Activated CD8-positive, alpha-beta T cell treated with anti-CD3 and anti-CD28 coated beads, Interleukin-2, amount 10 ng/mL, durations not matched to agents 7 days and 5 days (primary cell): ENCODE results near the gene MECP2. TPM values are rescaled to one million over a fixed set of nuclear protein-coding genes. Genes with fewer than 3 reads are reported as not detected.

Experiments used
- ATAC-seq: fragments of 150-1000 bp; cut with Tn5 transposase; one replicate; pipeline ENCODE4 v1.10.0; 2021; ENCODE audit warnings: moderate library complexity
- CTCF ChIA-PET: fragments of 350-600 bp; sonication (Branson Sonifier 250); formaldehyde crosslinking; loops from one replicate; lab custom pipeline; 2021; ENCODE audit warnings: antibody characterized with exemption; lab: Charles Lee
- POLR2A ChIA-PET: fragments of 350-600 bp; sonication (Branson Sonifier 250); formaldehyde crosslinking; loops from one replicate; lab custom pipeline; 2021; ENCODE audit warnings: antibody characterized with exemption; lab: Charles Lee
- DNase-seq: peaks from one replicate; pipeline ENCODE4 v3.0.0-alpha.2; 2020
- H3K27ac Mint-ChIP-seq: one replicate; pipeline ENCODE4 v1.8.0; 2021; ENCODE audit warnings: mild to moderate bottlenecking, mixed read lengths
- H3K27me3 Mint-ChIP-seq: one replicate; pipeline ENCODE4 v1.8.0; 2021; ENCODE audit warnings: low read depth, mixed read lengths
- H3K36me3 Mint-ChIP-seq: one replicate; pipeline ENCODE4 v1.8.0; 2021; ENCODE audit warnings: low read depth, mixed read lengths
- H3K4me1 Mint-ChIP-seq: one replicate; pipeline ENCODE4 v1.8.0; 2021; ENCODE audit warnings: low read depth, mixed read lengths
- H3K4me3 Mint-ChIP-seq: one replicate; pipeline ENCODE4 v1.8.0; 2021; ENCODE audit warnings: mild to moderate bottlenecking, mixed read lengths
- H3K9me3 Mint-ChIP-seq: one replicate; pipeline ENCODE4 v1.8.0; 2022; ENCODE audit warnings: mixed read lengths; ENCODE audit not compliant: insufficient read depth
- total RNA-seq, 2 experiments: library from RNA; stranded (reverse); gene quantifications; one replicate each; pipeline ENCODE4 v1.2.3, GENCODE V29; 2021

MECP2 gene
- total RNA-seq, 2 experiments from 2014 or later = 65.4 to 65.5 TPM

- H3K27me3 Mint-ChIP-seq = peaks cover 1% of the 10 kb centered on the region
- no peak for ATAC-seq
Observed at GRCh38 chrX:154114652-154115051, 17.1 kb upstream of the MECP2 start.

GRCh38 chrX:154113729-154114128 is 16.2 kb upstream of the MECP2 start:
- H3K4me1 Mint-ChIP-seq = peaks cover 3% of the 10 kb centered on the region
- H3K36me3 Mint-ChIP-seq = no peaks in the 10 kb centered on the region
- H3K27me3 Mint-ChIP-seq = peaks cover 3% of the 10 kb centered on the region
- ATAC-seq (no peak), DNase-seq (no peak)
- CTCF ChIA-PET = no interaction called here
- no peaks in the 10 kb centered on the region for H3K9me3 Mint-ChIP-seq
- H3K27ac Mint-ChIP-seq = no peak overlapping the region
- H3K4me3 Mint-ChIP-seq = no peak overlapping the region
- POLR2A ChIA-PET = interaction anchor here (1.6 kb wide), 1 partner anchor 16 kb away, joined by 3 read pairs; the partner anchor contains the start of gene MECP2

More at GRCh38 chrX:154114652-154115051, 17.1 kb upstream of the MECP2 start:
- no peak for DNase-seq
- H3K9me3 Mint-ChIP-seq = no peaks in the 10 kb centered on the region
- CTCF ChIA-PET = no interaction called here
- POLR2A ChIA-PET = interaction anchor here (1.6 kb wide), 1 partner anchor 17 kb away, joined by 3 read pairs; the partner anchor contains the start of gene MECP2
- H3K4me1 Mint-ChIP-seq = peaks cover 3% of the 10 kb centered on the region
- H3K36me3 Mint-ChIP-seq = no peaks in the 10 kb centered on the region
- H3K27ac Mint-ChIP-seq = no peak overlapping the region
- no peak overlapping the region for H3K4me3 Mint-ChIP-seq

GRCh38 chrX:154098551-154098950 is 1.0 kb upstream of the MECP2 start:
- Mint-ChIP-seq H3K27me3 (peaks cover 7% of the 10 kb centered on the region), H3K4me3 (peak overlapping the region; percentile 78), H3K9me3 (no peaks in the 10 kb centered on the region), H3K36me3 (peaks cover 13% of the 10 kb centered on the region), H3K4me1 (peaks cover 36% of the 10 kb centered on the region), H3K27ac (peak overlapping the region; percentile 84)
- no peak for ATAC-seq
- CTCF ChIA-PET = interaction anchor here (0.9 to 1.3 kb wide), 2 partner anchors 9 to 38 kb away, joined by 3 read pairs; no protein-coding TSS in a partner anchor
- POLR2A ChIA-PET = interaction anchor here (1.1 kb wide), 1 partner anchor 16 kb away, joined by 3 read pairs; no protein-coding TSS in a partner anchor
- no peak for DNase-seq

GRCh38 chrX:154097003-154097588 is 421 bp downstream of the MECP2 start:
- peak overlapping the region; percentile 88 for H3K27ac Mint-ChIP-seq
- CTCF ChIA-PET = no interaction called here
- H3K4me3 Mint-ChIP-seq = peak overlapping the region; percentile 85
- H3K4me1 Mint-ChIP-seq = peaks cover 48% of the 10 kb centered on the region
- peak; percentile 60 for DNase-seq
- H3K27me3 Mint-ChIP-seq = peaks cover 7% of the 10 kb centered on the region
- POLR2A ChIA-PET = interaction anchor here (1.0 to 1.7 kb wide), 4 partner anchors 17 to 123 kb away, joined by 3 to 8 read pairs (median 4); no protein-coding TSS in a partner anchor
- ATAC-seq = peak; percentile 18
- H3K9me3 Mint-ChIP-seq = no peaks in the 10 kb centered on the region
- H3K36me3 Mint-ChIP-seq = peaks cover 18% of the 10 kb centered on the region

GRCh38 chrX:154096140-154097002 is 1.1 kb downstream of the MECP2 start:
- DNase-seq (peak; percentile 23), ATAC-seq (no peak)
- Mint-ChIP-seq H3K36me3 (peaks cover 18% of the 10 kb centered on the region), H3K27ac (peak overlapping the region; percentile 88), H3K4me3 (peak overlapping the region; percentile 85), H3K4me1 (peaks cover 53% of the 10 kb centered on the region), H3K9me3 (no peaks in the 10 kb centered on the region), H3K27me3 (peaks cover 7% of the 10 kb centered on the region)
- ChIA-PET CTCF (no interaction called here), POLR2A (interaction anchor here (1.4 to 1.7 kb wide), 2 partner anchors 27 to 39 kb away, joined by 5 to 8 read pairs; no protein-coding TSS in a partner anchor)

- Mint-ChIP-seq H3K4me3 (peak overlapping the region; percentile 85), H3K9me3 (no peaks in the 10 kb centered on the region), H3K27me3 (peaks cover 4% of the 10 kb centered on the region), H3K36me3 (peaks cover 26% of the 10 kb centered on the region), H3K4me1 (peaks cover 60% of the 10 kb centered on the region), H3K27ac (peak overlapping the region; percentile 13)
- no peak for DNase-seq
- no peak for ATAC-seq
- ChIA-PET CTCF (interaction anchor here (1.3 kb wide), 1 partner anchor 81 kb away, joined by 3 read pairs; no protein-coding TSS in a partner anchor), POLR2A (interaction anchor here (1.1 kb wide), 1 partner anchor 167 kb away, joined by 3 read pairs; no protein-coding TSS in a partner anchor)
Observed at GRCh38 chrX:154094833-154095232, 2.7 kb downstream of the MECP2 start.

- Mint-ChIP-seq H3K4me1 (peaks cover 60% of the 10 kb centered on the region), H3K36me3 (peaks cover 31% of the 10 kb centered on the region), H3K27ac (peak overlapping the region; percentile 43), H3K9me3 (no peaks in the 10 kb centered on the region), H3K4me3 (peak overlapping the region; percentile 85), H3K27me3 (no peaks in the 10 kb centered on the region)
- no peak for DNase-seq
- CTCF ChIA-PET = no interaction called here
- ATAC-seq = no peak
- POLR2A ChIA-PET = no interaction called here
Observed at GRCh38 chrX:154093965-154094364, 3.6 kb downstream of the MECP2 start.

- ATAC-seq (no peak), DNase-seq (no peak)
- Mint-ChIP-seq H3K4me1 (peaks cover 50% of the 10 kb centered on the region), H3K27me3 (no peaks in the 10 kb centered on the region), H3K4me3 (peak overlapping the region; percentile 36), H3K27ac (peak overlapping the region; percentile 50), H3K9me3 (no peaks in the 10 kb centered on the region), H3K36me3 (peaks cover 38% of the 10 kb centered on the region)
- POLR2A ChIA-PET = interaction anchor here (0.9 kb wide), 1 partner anchor 43 kb away, joined by 3 read pairs; no protein-coding TSS in a partner anchor
- CTCF ChIA-PET = interaction anchor here (0.9 to 1.6 kb wide), 6 partner anchors 13 to 255 kb away, joined by 3 to 5 read pairs (median 3); partner anchors contain the start of gene IRAK1
Observed at GRCh38 chrX:154092371-154092770, 5.1 kb downstream of the MECP2 start.

GRCh38 chrX:154091678-154092077 is 5.8 kb downstream of the MECP2 start:
- no peaks in the 10 kb centered on the region for H3K9me3 Mint-ChIP-seq
- CTCF ChIA-PET = interaction anchor here (1.1 to 1.6 kb wide), 3 partner anchors 12 to 65 kb away, joined by 3 read pairs; no protein-coding TSS in a partner anchor
- H3K4me1 Mint-ChIP-seq = peaks cover 50% of the 10 kb centered on the region
- H3K27ac Mint-ChIP-seq = no peak overlapping the region
- POLR2A ChIA-PET = no interaction called here
- DNase-seq (peak; percentile 27), ATAC-seq (no peak)
- H3K27me3 Mint-ChIP-seq = no peaks in the 10 kb centered on the region
- no peak overlapping the region for H3K4me3 Mint-ChIP-seq
- H3K36me3 Mint-ChIP-seq = peaks cover 40% of the 10 kb centered on the region

GRCh38 chrX:154090731-154091130 is 6.8 kb downstream of the MECP2 start:
- ATAC-seq = no peak
- peaks cover 32% of the 10 kb centered on the region for H3K36me3 Mint-ChIP-seq
- DNase-seq = no peak
- H3K27me3 Mint-ChIP-seq = no peaks in the 10 kb centered on the region
- no peak overlapping the region for H3K27ac Mint-ChIP-seq
- H3K9me3 Mint-ChIP-seq = no peaks in the 10 kb centered on the region
- POLR2A ChIA-PET = interaction anchor here (0.6 kb wide), 1 partner anchor 64 kb away, joined by 3 read pairs; no protein-coding TSS in a partner anchor
- no peak overlapping the region for H3K4me3 Mint-ChIP-seq
- H3K4me1 Mint-ChIP-seq = peaks cover 45% of the 10 kb centered on the region
- CTCF ChIA-PET = interaction anchor here (1.2 to 1.6 kb wide), 2 partner anchors 64 to 217 kb away, joined by 3 read pairs; no protein-coding TSS in a partner anchor
